Stimulated activated CD4-positive, alpha-beta T cell treated with anti-CD3 and anti-CD28 coated beads, Interleukin-12 subunit alpha, Interleukin-12 subunit beta, amount 100 ng/mL, for 48 hours (primary cell): ENCODE results near the gene ITGB5.

Experiments
- DNase-seq, 3 donors: peaks; one replicate each; pipeline ENCODE4 v3.0.0-alpha.2; 2020; ENCODE audit warnings: low read depth in 2 of 3, low spot score in 1 of 3

ITGB5 gene

GRCh38 chr3:124774327-124774718 is 112.8 kb downstream of the ITGB5 start:
- DNase-seq: no peak

- DNase-seq: no peak
Observed at GRCh38 chr3:124773351-124774326, 113.5 kb downstream of the ITGB5 start.

- no peak for DNase-seq
Observed at GRCh38 chr3:124772081-124772831, 114.9 kb downstream of the ITGB5 start.

- no peak for DNase-seq
Observed at GRCh38 chr3:124771083-124771445, 116.1 kb downstream of the ITGB5 start.

GRCh38 chr3:124770336-124771082 is 116.7 kb downstream of the ITGB5 start:
- DNase-seq: no peak

- no peak for DNase-seq
Observed at GRCh38 chr3:124769462-124769861, 117.7 kb downstream of the ITGB5 start.

GRCh38 chr3:124768812-124769211 is 118.4 kb downstream of the ITGB5 start:
- DNase-seq: no peak

GRCh38 chr3:124767691-124768090 is 119.5 kb downstream of the ITGB5 start:
- DNase-seq: no peak

GRCh38 chr3:124767264-124767663 is 119.9 kb downstream of the ITGB5 start:
- no peak for DNase-seq

GRCh38 chr3:124766113-124767095 is 120.8 kb downstream of the ITGB5 start:
- no peak for DNase-seq

GRCh38 chr3:124765197-124765840 is 121.8 kb downstream of the ITGB5 start:
- no peak for DNase-seq

- DNase-seq: no peak
Observed at GRCh38 chr3:124764746-124765145, 122.4 kb downstream of the ITGB5 start.

- no peak for DNase-seq
Observed at GRCh38 chr3:124763644-124764358, 123.4 kb downstream of the ITGB5 start.

GRCh38 chr3:124763206-124763605 is 124.0 kb downstream of the ITGB5 start:
- no peak for DNase-seq

GRCh38 chr3:124762661-124763011 is 124.5 kb downstream of the ITGB5 start:
- no peak for DNase-seq

- DNase-seq: no peak
Observed at GRCh38 chr3:124761935-124762660, 125.1 kb downstream of the ITGB5 start.

- DNase-seq: peak; percentile 64 to 82 (median 66)
Observed at GRCh38 chr3:124761250-124761796, 125.8 kb downstream of the ITGB5 start.

- DNase-seq: no peak
Observed at GRCh38 chr3:124760601-124761000, 126.6 kb downstream of the ITGB5 start.
